IPS-NIHi11 (cell line): Measurements from ENCODE around the gene ZNF70.

Experiments used
- DNase-seq: peaks from one replicate; pipeline ENCODE4 v3.0.0; 2012; ENCODE audit warnings: mixed read lengths, low spot score

The ZNF70 gene

DNA sequence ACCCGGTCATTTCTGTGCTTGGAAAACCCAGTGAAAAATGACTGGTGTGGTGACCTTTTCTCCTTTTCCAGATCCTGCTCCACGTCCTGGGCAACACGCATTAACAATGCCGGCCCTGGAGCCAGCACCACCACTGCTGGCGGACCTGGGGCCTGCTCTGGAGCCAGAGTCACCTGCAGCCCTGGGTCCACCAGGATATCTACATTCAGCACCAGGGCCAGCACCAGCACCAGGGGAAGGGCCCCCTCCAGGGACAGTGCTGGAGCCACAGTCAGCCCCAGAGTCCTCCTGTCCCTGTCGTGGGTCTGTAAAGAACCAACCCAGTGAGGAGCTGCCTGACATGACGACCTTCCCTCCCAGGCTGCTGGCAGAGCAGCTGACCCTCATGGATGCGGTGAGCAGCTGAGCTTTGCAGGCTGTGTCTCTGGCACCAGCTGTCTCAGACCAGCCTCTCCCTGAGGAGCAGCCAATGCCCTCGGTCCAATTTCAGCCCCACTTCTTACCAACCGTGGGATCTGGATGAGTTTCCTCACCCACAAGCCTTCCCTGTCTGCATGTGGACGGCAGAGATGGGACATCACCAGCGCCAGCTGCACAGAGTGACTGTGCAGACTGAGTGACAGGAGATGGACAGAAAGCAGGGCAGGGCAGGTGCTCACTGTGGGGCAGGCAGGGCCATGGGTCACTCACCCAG, 58.2 kb downstream of the ZNF70 start:
- DNase-seq = peak; percentile 79

DNA sequence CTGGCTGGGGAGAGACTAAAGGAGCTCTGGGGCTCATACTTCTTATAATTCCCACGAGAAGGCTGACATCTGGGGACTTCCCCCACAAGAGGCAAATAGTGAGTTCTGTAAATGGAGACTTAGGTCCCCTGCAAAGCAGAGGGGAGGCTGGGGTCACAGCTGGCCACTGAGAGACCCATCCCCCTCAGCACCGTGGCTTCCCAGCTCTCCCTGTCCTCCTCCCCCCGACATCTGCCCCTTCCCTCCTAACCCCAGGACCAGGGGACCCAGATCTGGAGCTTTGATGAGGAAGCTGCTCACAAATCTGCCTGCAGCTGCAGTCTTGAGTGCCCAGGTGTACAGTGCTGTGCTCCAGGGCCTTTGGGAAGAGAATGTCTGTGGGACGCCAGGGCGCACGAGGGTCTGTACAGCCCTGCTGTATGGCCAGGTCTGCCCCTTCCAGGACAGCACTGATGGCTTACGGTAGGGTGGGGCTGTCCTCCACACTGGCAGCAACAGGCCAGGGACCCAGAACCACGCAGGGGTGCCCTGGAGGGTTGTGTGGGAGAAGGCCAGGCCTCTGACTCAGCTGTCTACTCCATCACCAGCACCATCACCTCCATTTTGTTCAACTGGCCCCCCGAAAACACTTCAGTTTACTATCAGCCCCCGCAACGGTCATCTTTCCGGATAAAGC, 59.0 kb downstream of the ZNF70 start:
- DNase-seq = no peak

DNA sequence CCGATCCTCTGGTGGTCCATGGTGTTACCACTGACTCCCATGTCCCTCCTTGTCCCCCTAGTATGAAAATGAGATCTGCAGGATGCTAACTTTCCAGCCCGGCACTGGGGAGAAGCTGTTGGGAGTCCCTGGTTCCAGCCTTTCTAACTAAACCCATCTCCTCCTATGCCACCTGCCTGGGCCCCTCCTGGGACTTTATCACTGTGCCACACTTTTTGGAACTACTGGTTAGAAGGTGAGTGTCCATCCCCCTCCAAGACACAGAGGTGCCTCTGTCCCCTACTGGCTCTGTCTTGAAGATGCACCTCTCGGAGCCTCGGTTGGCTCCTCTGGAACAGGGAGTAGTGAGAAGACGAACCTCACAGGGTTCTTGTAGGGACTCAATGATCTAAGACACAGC, 60.2 kb downstream of the ZNF70 start, which contains the start of gene RGL4:
Gene RGL4, plus strand, starts transcription at position 301 of the 400 bp plus-strand sequence. CDS start 1,018 bp downstream, outside the sequence.
- no peak for DNase-seq

DNA sequence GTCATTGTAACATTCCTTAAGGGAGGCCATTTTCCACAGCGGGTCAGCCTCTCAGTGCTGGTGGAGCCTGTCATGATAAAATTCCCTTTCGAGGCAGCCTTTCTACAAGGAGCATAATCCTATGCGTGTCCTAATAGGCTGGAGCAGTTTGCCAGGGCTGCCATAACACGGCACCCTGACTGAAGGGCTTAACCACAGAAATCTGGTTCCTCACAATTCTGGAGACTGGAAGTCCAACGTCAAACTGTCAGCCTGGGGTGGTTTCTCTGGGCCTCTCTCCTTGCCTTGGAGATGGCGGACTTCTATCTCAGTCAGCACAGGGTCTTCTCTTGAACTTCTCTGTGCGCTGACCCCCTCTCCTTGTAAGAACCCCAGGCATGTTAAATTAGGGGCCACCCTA, 61.5 kb downstream of the ZNF70 start:
- no peak for DNase-seq
